ENCODE measurements around the gene PIMREG. TPM values are rescaled to one million over a fixed set of nuclear protein-coding genes. Genes with fewer than 3 reads are reported as not detected.

The PIMREG gene
- total and polyA plus RNA-seq, 2 donors from 2014 or later = 1.7 TPM; not detected in 1

DNA sequence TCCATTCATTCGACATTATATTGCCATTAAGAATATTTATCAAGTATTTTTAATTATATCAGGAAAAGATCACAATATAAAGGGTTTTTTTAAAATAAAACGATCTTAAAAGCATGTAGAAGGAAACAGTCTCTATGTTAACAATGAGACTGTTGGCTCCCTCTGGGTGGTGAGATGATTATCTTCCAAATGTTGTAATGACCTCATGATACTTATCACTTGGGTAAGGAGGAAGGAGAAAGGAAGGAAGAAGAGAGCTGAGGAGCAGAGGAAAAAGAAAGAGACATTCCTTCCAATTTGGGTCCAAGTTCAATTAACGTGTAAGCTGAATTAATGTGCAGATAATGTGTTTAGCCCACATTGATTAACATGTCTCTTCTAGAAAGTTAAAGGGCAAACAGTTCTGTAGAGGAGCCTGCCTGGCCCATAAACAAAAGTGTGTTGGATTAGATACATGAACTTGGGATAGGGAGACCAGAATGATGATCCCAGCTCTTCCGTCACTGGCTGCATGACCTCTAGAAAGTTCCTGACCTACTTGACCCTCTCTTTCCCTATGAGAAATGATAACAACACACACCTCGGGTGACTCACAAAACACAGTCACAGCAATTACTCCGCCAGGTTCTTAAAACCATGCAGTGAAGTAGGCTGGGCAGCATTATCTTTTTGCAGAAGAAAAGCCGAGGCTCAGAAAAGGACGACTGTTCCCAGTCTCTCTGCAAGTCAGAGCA is 32.0 kb downstream of the PIMREG start:
- H3K9me3 ChIP-seq (ENCODE audit: control insufficient read depth in 2 of 3, insufficient read depth in 1 of 3, low read length in 3 of 3) = no peaks in the 10 kb centered on the region
- DNase-seq (no peak), FAIRE-seq (no peak)
- no peaks in the 10 kb centered on the region for H3K4me1 ChIP-seq (ENCODE audit: control insufficient read depth in 2 of 3, insufficient read depth in 2 of 3, low read depth in 1 of 3, low read length in 3 of 3)
- intact Hi-C loops (cut with DNase I) = loop anchor here (10.0 kb wide), 1 partner anchor 89 kb away; no protein-coding TSS in a partner anchor
- no peaks in the 10 kb centered on the region for H3K36me3 ChIP-seq (ENCODE audit: control insufficient read depth in 2 of 3, insufficient read depth in 3 of 3, low read length in 3 of 3)
- H3K9ac ChIP-seq (ENCODE audit: low read length in 3 of 3) = no peak overlapping the region
- TF ChIP-seq, protein P1, sequence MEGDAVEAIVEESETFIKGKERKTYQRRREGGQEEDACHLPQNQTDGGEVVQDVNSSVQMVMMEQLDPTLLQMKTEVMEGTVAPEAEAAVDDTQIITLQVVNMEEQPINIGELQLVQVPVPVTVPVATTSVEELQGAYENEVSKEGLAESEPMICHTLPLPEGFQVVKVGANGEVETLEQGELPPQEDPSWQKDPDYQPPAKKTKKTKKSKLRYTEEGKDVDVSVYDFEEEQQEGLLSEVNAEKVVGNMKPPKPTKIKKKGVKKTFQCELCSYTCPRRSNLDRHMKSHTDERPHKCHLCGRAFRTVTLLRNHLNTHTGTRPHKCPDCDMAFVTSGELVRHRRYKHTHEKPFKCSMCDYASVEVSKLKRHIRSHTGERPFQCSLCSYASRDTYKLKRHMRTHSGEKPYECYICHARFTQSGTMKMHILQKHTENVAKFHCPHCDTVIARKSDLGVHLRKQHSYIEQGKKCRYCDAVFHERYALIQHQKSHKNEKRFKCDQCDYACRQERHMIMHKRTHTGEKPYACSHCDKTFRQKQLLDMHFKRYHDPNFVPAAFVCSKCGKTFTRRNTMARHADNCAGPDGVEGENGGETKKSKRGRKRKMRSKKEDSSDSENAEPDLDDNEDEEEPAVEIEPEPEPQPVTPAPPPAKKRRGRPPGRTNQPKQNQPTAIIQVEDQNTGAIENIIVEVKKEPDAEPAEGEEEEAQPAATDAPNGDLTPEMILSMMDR (IDR thresholded peaks at IDR 0.05; ENCODE audit: borderline replicate concordance, extremely low read depth, insufficient read depth) = no peak
- H3K27ac ChIP-seq (ENCODE audit: low read depth in 2 of 2, low read length in 2 of 2) = no peak overlapping the region
- H3K4me3 ChIP-seq (ENCODE audit: low read length in 3 of 3) = no peak overlapping the region
- H3K27me3 ChIP-seq (ENCODE audit: control insufficient read depth, insufficient read depth, low read length) = no peaks in the 10 kb centered on the region

DNA sequence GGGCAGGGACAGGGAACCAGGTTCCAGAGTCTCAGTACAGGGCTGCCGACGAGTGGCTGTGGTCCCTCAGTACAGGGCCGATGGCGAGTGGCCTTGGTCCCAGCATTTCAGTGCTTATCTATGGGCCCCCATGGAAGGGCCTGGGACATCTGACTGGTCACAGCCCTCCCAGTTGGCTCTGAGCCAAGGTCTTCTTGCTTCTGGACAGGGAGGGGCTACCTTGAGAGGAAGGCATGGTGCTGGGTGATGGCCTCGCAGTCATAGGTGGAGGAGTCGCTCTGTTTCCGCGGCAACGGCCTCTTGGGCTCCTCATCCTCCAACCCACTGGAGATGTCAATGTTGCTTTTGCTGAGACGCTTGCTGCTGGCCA is 32.5 kb downstream of the PIMREG start:
- Histone ChIP-seq H3K4me1 (ENCODE audit: control insufficient read depth in 2 of 3, insufficient read depth in 2 of 3, low read depth in 1 of 3, low read length in 3 of 3) (no peaks in the 10 kb centered on the region), H3K27ac (ENCODE audit: low read depth in 2 of 2, low read length in 2 of 2) (no peak overlapping the region), H3K9ac (ENCODE audit: low read length in 3 of 3) (no peak overlapping the region), H3K4me3 (ENCODE audit: low read length in 3 of 3) (no peak overlapping the region), H3K27me3 (ENCODE audit: control insufficient read depth, insufficient read depth, low read length) (no peaks in the 10 kb centered on the region), H3K36me3 (ENCODE audit: control insufficient read depth in 2 of 3, insufficient read depth in 3 of 3, low read length in 3 of 3) (no peaks in the 10 kb centered on the region), H3K9me3 (ENCODE audit: control insufficient read depth in 2 of 3, insufficient read depth in 1 of 3, low read length in 3 of 3) (no peaks in the 10 kb centered on the region)
- DNase-seq (peak in 1 of 5 donors; percentile 34), FAIRE-seq (no peak)
- intact Hi-C loops (cut with DNase I) = loop anchor here (10.0 kb wide), 1 partner anchor 88 kb away; no protein-coding TSS in a partner anchor
- TF ChIP-seq, protein P1 (IDR thresholded peaks at IDR 0.05; ENCODE audit: borderline replicate concordance, extremely low read depth, insufficient read depth) = no peak

DNA sequence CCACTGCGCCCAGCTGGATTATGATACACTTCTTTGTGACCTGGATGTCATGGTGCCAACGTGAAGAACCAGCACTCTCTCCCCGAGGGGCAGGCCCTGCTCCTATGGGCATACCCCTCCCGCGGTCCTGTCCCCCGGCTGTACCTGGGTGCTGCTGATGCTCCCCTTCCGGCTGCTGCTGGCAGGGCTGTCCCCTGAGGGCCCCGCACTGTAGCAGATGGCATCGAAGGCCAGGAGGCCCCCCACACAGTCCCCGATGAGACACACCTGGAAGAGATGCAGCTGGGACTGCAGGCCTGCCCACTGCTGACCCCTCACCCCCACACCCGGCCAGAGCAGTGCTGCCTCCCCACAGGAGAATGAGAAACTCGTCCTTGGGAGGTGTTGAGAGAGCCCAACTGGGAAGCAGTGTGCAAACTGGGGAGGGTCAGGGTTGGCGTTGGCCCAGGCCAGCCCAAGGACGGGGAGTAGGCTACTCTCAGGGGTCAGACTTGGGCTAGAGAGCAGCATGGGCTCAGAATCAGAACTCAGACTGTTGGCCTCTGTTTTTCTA is 33.7 kb downstream of the PIMREG start:
- no peak overlapping the region for H3K4me3 ChIP-seq (ENCODE audit: low read length in 3 of 3)
- H3K9ac ChIP-seq (ENCODE audit: low read length in 3 of 3) = no peak overlapping the region
- H3K36me3 ChIP-seq (ENCODE audit: control insufficient read depth in 2 of 3, insufficient read depth in 3 of 3, low read length in 3 of 3) = no peaks in the 10 kb centered on the region
- H3K4me1 ChIP-seq (ENCODE audit: control insufficient read depth in 2 of 3, insufficient read depth in 2 of 3, low read depth in 1 of 3, low read length in 3 of 3) = no peaks in the 10 kb centered on the region
- no peaks in the 10 kb centered on the region for H3K9me3 ChIP-seq (ENCODE audit: control insufficient read depth in 2 of 3, insufficient read depth in 1 of 3, low read length in 3 of 3)
- intact Hi-C loops (cut with DNase I) = loop anchor here (10.0 kb wide), 1 partner anchor 87 kb away; no protein-coding TSS in a partner anchor
- TF ChIP-seq, protein P1 (IDR thresholded peaks at IDR 0.05; ENCODE audit: borderline replicate concordance, extremely low read depth, insufficient read depth) = no peak
- H3K27me3 ChIP-seq (ENCODE audit: control insufficient read depth, insufficient read depth, low read length) = no peaks in the 10 kb centered on the region
- DNase-seq (peak in 1 of 5 donors; percentile 67), FAIRE-seq (no peak)
- H3K27ac ChIP-seq (ENCODE audit: low read depth in 2 of 2, low read length in 2 of 2) = no peak overlapping the region
